HG03342 (cell line): ENCODE data around the gene PUS7.

Experiments used
- ATAC-seq: cut with Tn5 transposase; IDR thresholded peaks from one replicate; pipeline ENCODE4 v1.9.1; 2021; ENCODE audit warnings: mild to moderate bottlenecking, moderate library complexity; ENCODE audit not compliant: unreplicated experiment

Gene PUS7

GRCh38 chr7:105502173-105502572 lies 19.9 kb downstream of the PUS7 start:
- no peak for ATAC-seq

GRCh38 chr7:105497016-105497415 lies 25.1 kb downstream of the PUS7 start:
- ATAC-seq: no peak

- no peak for ATAC-seq
Measured at GRCh38 chr7:105496521-105496920, 25.6 kb downstream of the PUS7 start.

- no peak for ATAC-seq
Measured at GRCh38 chr7:105493923-105494315, 28.2 kb downstream of the PUS7 start.

- no peak for ATAC-seq
Measured at GRCh38 chr7:105493196-105493922, 28.7 kb downstream of the PUS7 start.

GRCh38 chr7:105489409-105489808 lies 32.7 kb downstream of the PUS7 start:
- no peak for ATAC-seq

GRCh38 chr7:105487579-105488571 lies 34.2 kb downstream of the PUS7 start:
- no peak for ATAC-seq

- no peak for ATAC-seq
Measured at GRCh38 chr7:105480931-105481330, 41.1 kb downstream of the PUS7 start.

GRCh38 chr7:105478606-105479005 lies 43.5 kb downstream of the PUS7 start:
- no peak for ATAC-seq

- ATAC-seq: no peak
Measured at GRCh38 chr7:105477908-105478307, 44.2 kb downstream of the PUS7 start.

- ATAC-seq: no peak
Measured at GRCh38 chr7:105474045-105474444, 48.0 kb downstream of the PUS7 start.

- no peak for ATAC-seq
Measured at GRCh38 chr7:105473163-105473562, 48.9 kb downstream of the PUS7 start.

GRCh38 chr7:105470846-105471245 lies 51.2 kb downstream of the PUS7 start:
- ATAC-seq: no peak

- ATAC-seq: no peak
Measured at GRCh38 chr7:105470090-105470489, 52.0 kb downstream of the PUS7 start.

GRCh38 chr7:105462765-105463420 lies 59.2 kb downstream of the PUS7 start:
- no peak for ATAC-seq

GRCh38 chr7:105461518-105461917 lies 60.6 kb downstream of the PUS7 start:
- ATAC-seq: no peak

GRCh38 chr7:105457619-105458225 lies 64.3 kb downstream of the PUS7 start:
- ATAC-seq: no peak

- no peak for ATAC-seq
Measured at GRCh38 chr7:105454921-105455320, 67.2 kb downstream of the PUS7 start.

- no peak for ATAC-seq
Measured at GRCh38 chr7:105454095-105454747, 67.8 kb downstream of the PUS7 start.

- no peak for ATAC-seq
Measured at GRCh38 chr7:105452085-105452484, 70.0 kb downstream of the PUS7 start.
